GM18870 (cell line): Measurements from ENCODE around the gene KLHL29.

ENCODE experiments used
- ATAC-seq: cut with Tn5 transposase; IDR thresholded peaks from one replicate; pipeline ENCODE4 v1.9.1; 2021; ENCODE audit warnings: moderate library complexity; ENCODE audit not compliant: unreplicated experiment

The KLHL29 gene

GRCh38 chr2:23544589-23545295 lies 159.8 kb downstream of the KLHL29 start:
- no peak for ATAC-seq

GRCh38 chr2:23545396-23545795 lies 160.4 kb downstream of the KLHL29 start:
- ATAC-seq = no peak

GRCh38 chr2:23545811-23546210 lies 160.8 kb downstream of the KLHL29 start:
- ATAC-seq = no peak

DNA sequence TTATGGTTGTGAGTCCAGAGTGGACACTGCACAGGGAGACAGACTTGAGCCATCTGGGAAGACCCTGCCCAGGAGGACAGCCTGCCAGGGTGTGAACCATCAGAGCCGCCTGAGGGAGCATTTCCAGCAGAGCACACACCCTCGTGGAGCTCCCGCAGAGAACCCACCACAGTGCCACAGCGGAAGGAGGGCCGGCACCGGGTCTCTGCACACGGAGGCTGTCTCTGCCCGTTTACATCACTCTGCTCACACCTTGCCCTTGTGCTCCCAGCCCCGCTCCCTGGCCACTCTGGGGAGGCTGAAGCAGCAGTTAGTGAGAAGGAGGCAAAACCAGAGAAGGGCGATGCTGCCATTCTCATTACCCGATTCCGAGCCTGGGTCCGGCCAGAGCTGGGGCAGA lies 161.9 kb downstream of the KLHL29 start:
- ATAC-seq = no peak

GRCh38 chr2:23547725-23548124 lies 162.7 kb downstream of the KLHL29 start:
- ATAC-seq = no peak

GRCh38 chr2:23548143-23548769 lies 163.3 kb downstream of the KLHL29 start:
- no peak for ATAC-seq

GRCh38 chr2:23549051-23549450 lies 164.1 kb downstream of the KLHL29 start:
- no peak for ATAC-seq

DNA sequence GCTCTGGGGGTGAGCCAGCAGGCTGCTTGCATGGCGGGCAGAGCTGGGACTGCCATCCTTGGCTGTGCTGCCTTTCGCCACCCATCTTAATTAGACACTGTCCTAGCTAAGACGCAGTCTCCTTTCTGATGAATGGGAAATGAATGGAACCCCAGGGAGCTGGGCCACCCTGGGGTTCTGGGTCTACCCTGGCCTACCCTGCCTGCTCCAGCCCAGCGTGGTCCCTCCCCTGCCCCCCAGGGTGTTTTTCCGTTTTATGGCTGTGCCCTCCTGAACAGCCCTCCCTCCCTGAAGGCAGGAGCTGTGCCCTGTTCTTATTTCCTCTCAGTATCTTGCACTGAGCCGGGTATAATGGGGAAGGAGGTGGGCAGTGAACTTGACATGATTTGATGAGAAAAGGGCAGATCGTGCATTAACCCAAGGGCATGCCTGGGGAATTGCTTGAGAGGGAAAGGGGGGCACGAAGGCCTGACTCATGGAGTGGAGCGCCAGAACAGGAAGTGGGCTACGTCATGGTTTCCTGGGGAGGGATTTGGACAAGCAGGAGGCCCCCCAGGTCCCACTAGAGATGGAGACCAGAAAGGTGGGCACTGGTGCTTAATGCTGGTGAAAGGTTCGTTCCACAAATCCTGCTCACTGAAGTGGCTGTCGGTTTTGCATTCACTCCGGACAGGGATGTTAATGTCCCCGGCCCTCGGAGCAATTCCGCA lies 165.0 kb downstream of the KLHL29 start:
- ATAC-seq = no peak

- no peak for ATAC-seq
Measured at GRCh38 chr2:23550553-23550952, 165.6 kb downstream of the KLHL29 start.

- ATAC-seq = no peak
Measured at GRCh38 chr2:23551875-23552274, 166.9 kb downstream of the KLHL29 start.

- ATAC-seq = no peak
Measured at GRCh38 chr2:23553561-23553960, 168.6 kb downstream of the KLHL29 start.

DNA sequence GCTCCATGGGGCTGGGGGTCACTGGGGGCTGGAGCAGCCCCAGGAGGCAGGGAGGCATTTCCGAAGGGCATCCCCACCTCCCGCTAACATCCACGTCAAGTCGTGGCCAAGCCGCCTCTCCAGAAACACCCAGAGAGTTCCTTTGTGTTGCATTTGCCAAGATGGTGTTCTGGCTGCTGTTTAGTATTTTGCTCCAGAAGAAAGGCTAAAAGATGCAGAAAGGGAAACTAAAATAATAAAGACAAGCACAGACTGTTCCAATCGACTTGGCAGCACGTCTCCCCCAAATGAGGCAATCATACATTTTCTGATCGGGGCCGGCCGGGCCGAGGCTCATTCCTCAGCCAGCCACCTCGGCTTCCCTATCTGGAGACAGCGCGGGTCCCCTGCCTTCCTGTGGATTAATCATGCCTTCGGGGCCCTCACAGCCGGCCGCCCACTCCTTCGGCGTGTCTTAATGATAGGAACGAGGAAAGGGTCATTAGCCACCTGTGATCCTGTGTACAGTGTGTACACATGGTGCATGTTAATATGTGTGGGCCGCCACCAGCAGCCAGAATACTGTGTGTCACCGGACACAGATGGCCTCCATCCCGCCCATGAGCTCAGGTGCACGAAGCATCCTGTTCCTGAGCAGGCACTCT lies 169.2 kb downstream of the KLHL29 start:
- no peak for ATAC-seq

DNA sequence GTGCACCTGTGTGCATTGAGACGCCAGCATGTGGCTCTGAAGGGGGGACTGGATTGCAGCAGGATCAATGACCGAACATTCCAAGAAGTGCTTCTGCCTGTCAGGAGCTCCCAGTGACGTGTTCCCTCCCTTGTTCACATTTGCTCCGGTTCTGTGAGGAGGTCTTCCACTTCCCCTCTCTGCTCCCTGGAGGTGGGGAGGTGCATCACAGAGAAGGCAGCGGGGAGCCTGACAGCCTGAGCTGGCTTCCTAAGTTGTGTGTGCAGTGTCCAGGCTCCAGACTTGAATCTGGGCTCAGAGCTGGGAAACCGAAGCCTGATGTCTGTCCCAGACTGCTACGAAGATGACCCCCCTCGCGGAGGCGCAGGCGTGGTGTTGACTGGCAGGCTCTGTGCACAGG lies 171.0 kb downstream of the KLHL29 start:
- ATAC-seq = no peak

GRCh38 chr2:23556929-23557328 lies 171.9 kb downstream of the KLHL29 start:
- ATAC-seq = no peak

DNA sequence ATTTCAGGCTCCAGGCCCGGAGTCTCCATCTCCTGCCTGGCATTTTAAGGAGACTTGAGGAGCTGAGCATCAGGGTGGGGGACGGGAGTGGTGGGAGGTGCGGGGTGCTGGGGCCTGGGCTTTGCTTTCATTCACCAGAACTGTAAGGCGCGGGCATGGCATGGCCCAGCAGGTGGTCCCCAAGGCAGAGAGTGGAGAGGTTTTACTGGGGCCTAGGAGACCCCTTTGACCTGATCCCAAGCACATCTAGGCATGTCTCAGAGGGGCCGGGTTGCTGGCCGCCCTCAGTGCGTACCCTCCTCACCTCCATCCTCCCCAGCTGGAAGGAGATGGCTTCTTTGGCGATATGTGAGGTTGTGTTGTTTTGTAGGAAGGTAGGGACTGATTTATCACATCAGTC lies 172.5 kb downstream of the KLHL29 start:
- ATAC-seq = no peak

- no peak for ATAC-seq
Measured at GRCh38 chr2:23559561-23560239, 174.7 kb downstream of the KLHL29 start.

GRCh38 chr2:23561088-23561487 lies 176.1 kb downstream of the KLHL29 start:
- no peak for ATAC-seq

- ATAC-seq = no peak
Measured at GRCh38 chr2:23561544-23561943, 176.6 kb downstream of the KLHL29 start.

DNA sequence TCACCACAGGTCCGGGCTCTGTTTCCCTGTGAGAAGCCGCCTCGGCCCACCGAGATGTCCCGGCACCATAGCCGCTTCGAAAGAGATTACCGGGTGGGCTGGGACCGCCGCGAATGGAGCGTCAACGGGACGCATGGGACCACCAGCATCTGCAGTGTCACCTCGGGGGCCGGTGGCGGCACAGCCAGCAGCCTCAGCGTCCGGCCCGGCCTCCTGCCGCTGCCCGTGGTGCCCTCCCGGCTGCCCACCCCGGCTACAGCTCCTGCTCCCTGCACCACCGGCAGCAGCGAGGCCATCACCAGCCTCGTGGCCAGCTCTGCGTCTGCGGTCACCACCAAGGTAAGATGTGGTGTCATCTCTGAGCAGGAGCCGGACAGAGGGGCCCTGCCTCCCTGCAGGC lies 177.2 kb downstream of the KLHL29 start:
- no peak for ATAC-seq

GRCh38 chr2:23563151-23563550 lies 178.2 kb downstream of the KLHL29 start:
- no peak for ATAC-seq
